ENCODE measurements around the gene AKIP1. TPM values are rescaled to one million over a fixed set of nuclear protein-coding genes. Genes with fewer than 3 reads are reported as not detected.

The AKIP1 gene
- total RNA-seq, 1 donor from 2014 or later, result 15.7 TPM

DNA sequence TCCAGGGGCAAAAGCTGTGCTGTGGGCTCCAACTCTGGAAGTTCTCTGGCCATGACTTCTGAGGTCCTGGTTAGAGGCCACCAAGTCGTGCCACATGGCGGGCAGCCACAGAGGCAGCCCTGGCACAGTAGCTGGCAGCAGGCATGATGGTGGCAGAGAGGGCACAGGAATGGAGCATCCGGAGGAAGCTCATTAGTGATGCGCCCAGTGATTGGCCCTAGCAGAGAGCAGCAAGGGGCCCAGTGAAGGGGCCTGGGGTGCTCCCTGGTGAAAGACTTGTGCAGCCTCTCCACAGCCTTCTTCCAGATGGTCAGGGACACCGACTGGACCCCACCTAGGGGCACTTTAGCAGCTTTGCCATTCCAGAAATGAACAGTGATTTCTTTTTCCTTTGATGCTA lies 14.7 kb downstream of the AKIP1 start:
- no peak overlapping the region for H3K4me3 Mint-ChIP-seq (ENCODE audit: low read depth)
- H3K27ac Mint-ChIP-seq, result no peak overlapping the region
- no peak for DNase-seq (ENCODE audit: low spot score, unreplicated experiment)
- no peak for TF ChIP-seq CTCF (IDR thresholded peaks at IDR 0.05; ENCODE audit: unreplicated experiment)
- H3K9me3 Mint-ChIP-seq (ENCODE audit: low read depth), result no peaks in the 10 kb centered on the region
- H3K4me1 Mint-ChIP-seq (ENCODE audit: low read depth), result no peaks in the 10 kb centered on the region
- H3K27me3 Mint-ChIP-seq, result no peaks in the 10 kb centered on the region
- H3K36me3 Mint-ChIP-seq (ENCODE audit: insufficient read depth), result peaks cover 4% of the 10 kb centered on the region

DNA sequence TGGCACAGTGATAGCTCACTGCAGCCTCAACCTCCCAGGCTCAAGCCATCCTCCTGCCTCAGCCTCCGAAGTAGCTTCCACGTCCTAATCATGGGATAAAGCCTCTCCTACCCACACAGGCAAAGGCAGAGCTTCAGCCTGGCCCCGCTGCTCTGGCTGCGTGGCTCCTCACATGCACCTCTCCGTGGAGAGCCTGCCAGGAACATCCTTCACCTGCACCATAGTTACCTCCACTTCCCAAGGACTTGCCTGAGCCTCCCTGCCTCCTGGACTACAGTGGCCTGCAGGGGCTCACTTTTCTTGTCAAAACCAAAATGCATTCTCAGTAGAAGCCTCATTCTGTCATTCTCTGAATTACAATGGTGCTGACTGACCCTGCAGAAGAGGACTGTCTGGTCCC lies 15.2 kb downstream of the AKIP1 start:
- H3K36me3 Mint-ChIP-seq (ENCODE audit: insufficient read depth), result peaks cover 4% of the 10 kb centered on the region
- H3K9me3 Mint-ChIP-seq (ENCODE audit: low read depth), result no peaks in the 10 kb centered on the region
- H3K4me1 Mint-ChIP-seq (ENCODE audit: low read depth), result no peaks in the 10 kb centered on the region
- no peak for TF ChIP-seq CTCF (IDR thresholded peaks at IDR 0.05; ENCODE audit: unreplicated experiment)
- H3K4me3 Mint-ChIP-seq (ENCODE audit: low read depth), result no peak overlapping the region
- no peak for DNase-seq (ENCODE audit: low spot score, unreplicated experiment)
- no peaks in the 10 kb centered on the region for H3K27me3 Mint-ChIP-seq
- no peak overlapping the region for H3K27ac Mint-ChIP-seq

DNA sequence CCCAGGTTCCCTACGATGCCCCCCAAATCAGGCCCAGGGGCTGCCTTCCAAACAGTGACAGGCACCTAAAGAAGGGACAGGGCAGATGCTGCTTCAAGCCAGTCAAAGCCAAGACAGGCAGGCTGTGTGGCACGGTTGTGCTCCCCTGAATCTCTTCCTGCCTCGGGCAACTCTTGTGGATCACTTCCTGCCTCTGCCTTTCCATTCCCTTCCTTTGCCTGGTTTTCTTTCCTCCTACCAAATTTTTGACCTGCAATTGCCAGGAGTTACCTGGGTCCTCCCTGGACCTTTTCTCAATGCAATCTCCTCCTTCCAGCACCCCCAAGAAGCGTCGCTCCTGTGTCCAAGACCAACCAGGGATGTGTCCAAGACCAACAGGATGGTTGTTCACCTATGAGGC lies 16.2 kb downstream of the AKIP1 start:
- no peak for DNase-seq (ENCODE audit: low spot score, unreplicated experiment)
- Mint-ChIP-seq H3K27me3 (no peaks in the 10 kb centered on the region), H3K27ac (no peak overlapping the region), H3K4me1 (ENCODE audit: low read depth) (no peaks in the 10 kb centered on the region), H3K36me3 (ENCODE audit: insufficient read depth) (peaks cover 3% of the 10 kb centered on the region), H3K9me3 (ENCODE audit: low read depth) (no peaks in the 10 kb centered on the region), H3K4me3 (ENCODE audit: low read depth) (no peak overlapping the region)
- no peak for TF ChIP-seq CTCF (IDR thresholded peaks at IDR 0.05; ENCODE audit: unreplicated experiment)

GRCh38 chr11:8928205-8928604 lies 17.2 kb downstream of the AKIP1 start:
- Mint-ChIP-seq H3K27me3 (no peaks in the 10 kb centered on the region), H3K9me3 (ENCODE audit: low read depth) (no peaks in the 10 kb centered on the region), H3K4me3 (ENCODE audit: low read depth) (no peak overlapping the region), H3K4me1 (ENCODE audit: low read depth) (no peaks in the 10 kb centered on the region), H3K27ac (no peak overlapping the region), H3K36me3 (ENCODE audit: insufficient read depth) (no peaks in the 10 kb centered on the region)
- no peak for TF ChIP-seq CTCF (IDR thresholded peaks at IDR 0.05; ENCODE audit: unreplicated experiment)
- DNase-seq (ENCODE audit: low spot score, unreplicated experiment), result no peak

- H3K27me3 Mint-ChIP-seq, result no peaks in the 10 kb centered on the region
- no peaks in the 10 kb centered on the region for H3K9me3 Mint-ChIP-seq (ENCODE audit: low read depth)
- TF ChIP-seq CTCF (IDR thresholded peaks at IDR 0.05; ENCODE audit: unreplicated experiment), result no peak
- H3K27ac Mint-ChIP-seq, result no peak overlapping the region
- H3K36me3 Mint-ChIP-seq (ENCODE audit: insufficient read depth), result no peaks in the 10 kb centered on the region
- H3K4me1 Mint-ChIP-seq (ENCODE audit: low read depth), result no peaks in the 10 kb centered on the region
- no peak for DNase-seq (ENCODE audit: low spot score, unreplicated experiment)
- no peak overlapping the region for H3K4me3 Mint-ChIP-seq (ENCODE audit: low read depth)
These were observed 18.1 kb downstream of the AKIP1 start for GRCh38 chr11:8928981-8929615.
